Suprapubic skin (tissue), 4 donors: ENCODE measurements around the gene UNC13D.

Source experiments
- POLR2A ChIP-seq, 2 donors: fragments of 450-650 bp; IDR thresholded peaks; one replicate each; pipeline ENCODE4 v1.6.1; 2017; ENCODE audit warnings: antibody characterized with exemption in 2 of 2, mild to moderate bottlenecking in 2 of 2, moderate library complexity in 2 of 2
- POLR2AphosphoS5 ChIP-seq, 3 donors: sonication (generic); formaldehyde crosslinking; IDR thresholded peaks; one replicate each; pipeline ENCODE4 v1.6.1; 2017; ENCODE audit warnings: antibody characterized with exemption in 3 of 3
- TF ChIP-seq, protein P1 (sequence below), 2 donors: fragments of 200-600 bp in 1 of 2; fragments of 450-650 bp in 1 of 2; sonication (generic) in 1 of 2; IDR thresholded peaks; one replicate each; pipeline ENCODE4 v1.5.1; 2016 to 2019; ENCODE audit warnings: antibody characterized with exemption in 2 of 2, mild to moderate bottlenecking in 1 of 2, moderate library complexity in 1 of 2

DNA sequence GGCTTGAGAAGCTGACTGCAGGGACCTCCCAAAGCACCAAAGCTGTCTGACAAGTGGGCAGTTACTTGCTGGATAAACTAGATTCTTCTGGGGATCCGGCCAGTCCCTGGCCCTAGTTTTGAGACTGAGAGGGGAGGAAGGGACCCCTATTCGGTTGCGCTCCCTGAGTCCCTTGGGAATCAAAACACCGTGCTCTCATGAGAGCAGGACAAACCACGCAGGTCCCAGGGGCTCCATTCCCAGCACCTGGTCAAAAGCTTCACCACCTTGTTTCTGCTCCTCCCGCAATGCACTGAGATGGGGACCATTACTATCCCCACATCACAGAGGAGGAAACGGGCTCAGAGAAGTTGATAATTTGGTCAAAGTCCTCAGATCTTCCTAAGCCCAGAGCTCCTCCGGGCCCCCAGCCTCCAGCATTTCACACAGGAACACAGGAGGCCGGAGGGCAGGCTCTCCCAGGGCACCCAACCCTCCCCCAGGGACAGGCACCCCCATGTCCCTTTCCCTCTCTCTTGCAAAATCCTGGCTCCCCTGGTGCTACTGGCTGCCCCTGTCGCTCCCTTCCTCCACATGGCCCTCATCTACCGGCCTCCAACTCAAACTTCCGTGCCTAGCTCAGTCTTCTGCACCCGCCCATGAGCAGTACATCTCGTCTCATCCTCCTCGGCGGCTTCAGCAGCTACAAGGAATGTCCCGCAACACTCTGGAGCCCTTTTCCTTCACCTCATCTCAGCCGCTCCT is 49.3 kb upstream of the UNC13D start:
- TF ChIP-seq, protein P1, sequence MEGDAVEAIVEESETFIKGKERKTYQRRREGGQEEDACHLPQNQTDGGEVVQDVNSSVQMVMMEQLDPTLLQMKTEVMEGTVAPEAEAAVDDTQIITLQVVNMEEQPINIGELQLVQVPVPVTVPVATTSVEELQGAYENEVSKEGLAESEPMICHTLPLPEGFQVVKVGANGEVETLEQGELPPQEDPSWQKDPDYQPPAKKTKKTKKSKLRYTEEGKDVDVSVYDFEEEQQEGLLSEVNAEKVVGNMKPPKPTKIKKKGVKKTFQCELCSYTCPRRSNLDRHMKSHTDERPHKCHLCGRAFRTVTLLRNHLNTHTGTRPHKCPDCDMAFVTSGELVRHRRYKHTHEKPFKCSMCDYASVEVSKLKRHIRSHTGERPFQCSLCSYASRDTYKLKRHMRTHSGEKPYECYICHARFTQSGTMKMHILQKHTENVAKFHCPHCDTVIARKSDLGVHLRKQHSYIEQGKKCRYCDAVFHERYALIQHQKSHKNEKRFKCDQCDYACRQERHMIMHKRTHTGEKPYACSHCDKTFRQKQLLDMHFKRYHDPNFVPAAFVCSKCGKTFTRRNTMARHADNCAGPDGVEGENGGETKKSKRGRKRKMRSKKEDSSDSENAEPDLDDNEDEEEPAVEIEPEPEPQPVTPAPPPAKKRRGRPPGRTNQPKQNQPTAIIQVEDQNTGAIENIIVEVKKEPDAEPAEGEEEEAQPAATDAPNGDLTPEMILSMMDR (IDR thresholded peaks at IDR 0.05): no peak
- TF ChIP-seq POLR2A (IDR thresholded peaks at IDR 0.05): no peak
- no peak for TF ChIP-seq POLR2AphosphoS5 (IDR thresholded peaks at IDR 0.05)
